ENCODE data around the gene FAM20C.

DNA sequence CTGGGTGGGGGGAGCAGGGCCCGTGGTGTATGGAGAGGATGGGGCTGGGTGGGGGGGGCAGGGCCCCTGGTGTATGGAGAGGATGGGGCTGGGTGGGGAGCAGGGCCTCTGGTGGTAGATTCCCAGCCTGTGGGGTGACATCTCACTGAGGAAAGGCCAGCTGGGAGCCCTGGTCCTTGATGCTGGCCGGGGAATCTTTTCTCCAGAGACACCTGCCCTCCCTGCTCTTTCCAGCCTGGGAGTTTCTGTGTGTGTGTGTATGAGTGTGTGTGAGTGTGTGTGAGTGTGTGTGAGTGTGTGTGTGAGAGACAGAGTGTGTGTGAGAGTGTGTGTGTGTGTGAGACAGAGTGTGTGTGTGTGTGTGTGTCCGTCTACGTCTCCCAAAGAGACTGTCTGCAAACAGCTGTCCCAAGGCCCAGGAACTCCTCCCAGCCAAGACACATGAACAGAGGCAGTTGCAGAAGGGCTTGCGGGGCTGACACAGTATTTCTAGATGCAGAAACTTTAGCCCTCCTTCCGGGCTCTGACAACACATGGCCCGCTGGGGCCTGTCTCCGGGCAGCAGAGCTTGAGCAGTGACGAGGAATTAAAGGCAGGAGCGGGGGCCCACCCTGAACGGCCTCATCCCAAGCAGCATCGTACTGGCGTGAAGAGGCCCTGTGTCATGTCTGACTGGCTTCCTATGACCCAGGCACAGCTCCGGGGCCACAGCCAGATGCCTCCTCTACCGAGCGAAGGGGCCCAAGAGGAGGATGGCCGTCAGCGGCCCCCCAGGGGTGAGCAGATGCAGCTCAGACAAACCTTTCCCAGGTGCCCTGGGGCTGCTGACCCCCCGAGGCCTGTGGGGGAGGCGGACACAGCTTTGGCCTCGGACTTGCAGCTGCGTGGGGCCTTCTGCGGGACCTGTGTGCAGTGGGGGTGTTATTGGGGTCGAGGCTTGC, 24.3 kb downstream of the FAM20C start:
- TF ChIP-seq POLR2A (IDR thresholded peaks at IDR 0.05) = no peak
- TF ChIP-seq, protein P1, sequence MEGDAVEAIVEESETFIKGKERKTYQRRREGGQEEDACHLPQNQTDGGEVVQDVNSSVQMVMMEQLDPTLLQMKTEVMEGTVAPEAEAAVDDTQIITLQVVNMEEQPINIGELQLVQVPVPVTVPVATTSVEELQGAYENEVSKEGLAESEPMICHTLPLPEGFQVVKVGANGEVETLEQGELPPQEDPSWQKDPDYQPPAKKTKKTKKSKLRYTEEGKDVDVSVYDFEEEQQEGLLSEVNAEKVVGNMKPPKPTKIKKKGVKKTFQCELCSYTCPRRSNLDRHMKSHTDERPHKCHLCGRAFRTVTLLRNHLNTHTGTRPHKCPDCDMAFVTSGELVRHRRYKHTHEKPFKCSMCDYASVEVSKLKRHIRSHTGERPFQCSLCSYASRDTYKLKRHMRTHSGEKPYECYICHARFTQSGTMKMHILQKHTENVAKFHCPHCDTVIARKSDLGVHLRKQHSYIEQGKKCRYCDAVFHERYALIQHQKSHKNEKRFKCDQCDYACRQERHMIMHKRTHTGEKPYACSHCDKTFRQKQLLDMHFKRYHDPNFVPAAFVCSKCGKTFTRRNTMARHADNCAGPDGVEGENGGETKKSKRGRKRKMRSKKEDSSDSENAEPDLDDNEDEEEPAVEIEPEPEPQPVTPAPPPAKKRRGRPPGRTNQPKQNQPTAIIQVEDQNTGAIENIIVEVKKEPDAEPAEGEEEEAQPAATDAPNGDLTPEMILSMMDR (IDR thresholded peaks at IDR 0.05) = no peak
